PC-3 (cell line): Measurements from ENCODE around the gene JPH4.

Experiments
- EZH2phosphoT487 ChIP-seq: fragments of 300-600 bp; sonication (generic); IDR thresholded peaks from 2 replicates; pipeline ENCODE4 v1.6.1; 2018; ENCODE audit warnings: mild to moderate bottlenecking, antibody characterized with exemption, low read length, borderline replicate concordance
- TF ChIP-seq, protein P1 (sequence below): fragments of 300-600 bp; sonication (generic); conservative IDR thresholded peaks from 2 replicates; pipeline ENCODE4 v1.5.1; 2017; ENCODE audit warnings: antibody characterized with exemption, low read depth, mild to moderate bottlenecking, low read length

DNA sequence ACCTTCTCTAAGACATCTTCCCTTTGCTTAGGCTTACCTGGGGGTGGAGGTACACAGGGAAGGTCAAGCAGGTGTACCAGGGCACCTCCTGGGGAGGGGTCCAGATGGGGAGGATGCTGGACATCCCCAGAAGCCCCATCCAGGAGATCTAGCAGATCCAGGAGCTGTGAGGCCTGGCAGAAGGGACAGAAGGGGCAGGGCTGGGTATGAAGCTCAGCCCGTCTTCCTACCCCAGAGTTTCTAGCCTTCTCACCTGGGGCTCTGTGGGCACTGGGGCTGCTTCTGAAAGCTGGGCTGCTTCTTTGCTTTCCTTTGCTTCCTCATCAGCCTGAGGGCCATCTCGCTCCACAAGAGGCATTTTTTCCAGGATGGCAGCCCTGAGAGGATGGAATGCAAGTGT lies 17.3 kb downstream of the JPH4 start:
- no peak for TF ChIP-seq EZH2phosphoT487
- TF ChIP-seq, protein P1, sequence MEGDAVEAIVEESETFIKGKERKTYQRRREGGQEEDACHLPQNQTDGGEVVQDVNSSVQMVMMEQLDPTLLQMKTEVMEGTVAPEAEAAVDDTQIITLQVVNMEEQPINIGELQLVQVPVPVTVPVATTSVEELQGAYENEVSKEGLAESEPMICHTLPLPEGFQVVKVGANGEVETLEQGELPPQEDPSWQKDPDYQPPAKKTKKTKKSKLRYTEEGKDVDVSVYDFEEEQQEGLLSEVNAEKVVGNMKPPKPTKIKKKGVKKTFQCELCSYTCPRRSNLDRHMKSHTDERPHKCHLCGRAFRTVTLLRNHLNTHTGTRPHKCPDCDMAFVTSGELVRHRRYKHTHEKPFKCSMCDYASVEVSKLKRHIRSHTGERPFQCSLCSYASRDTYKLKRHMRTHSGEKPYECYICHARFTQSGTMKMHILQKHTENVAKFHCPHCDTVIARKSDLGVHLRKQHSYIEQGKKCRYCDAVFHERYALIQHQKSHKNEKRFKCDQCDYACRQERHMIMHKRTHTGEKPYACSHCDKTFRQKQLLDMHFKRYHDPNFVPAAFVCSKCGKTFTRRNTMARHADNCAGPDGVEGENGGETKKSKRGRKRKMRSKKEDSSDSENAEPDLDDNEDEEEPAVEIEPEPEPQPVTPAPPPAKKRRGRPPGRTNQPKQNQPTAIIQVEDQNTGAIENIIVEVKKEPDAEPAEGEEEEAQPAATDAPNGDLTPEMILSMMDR, result no peak
